LoVo (cell line): ENCODE results near the gene RS1.

Experiments used
- DNase-seq: peaks from one replicate; pipeline ENCODE4 v3.0.0-alpha.2; 2016; ENCODE audit warnings: low spot score

RS1 gene

DNA sequence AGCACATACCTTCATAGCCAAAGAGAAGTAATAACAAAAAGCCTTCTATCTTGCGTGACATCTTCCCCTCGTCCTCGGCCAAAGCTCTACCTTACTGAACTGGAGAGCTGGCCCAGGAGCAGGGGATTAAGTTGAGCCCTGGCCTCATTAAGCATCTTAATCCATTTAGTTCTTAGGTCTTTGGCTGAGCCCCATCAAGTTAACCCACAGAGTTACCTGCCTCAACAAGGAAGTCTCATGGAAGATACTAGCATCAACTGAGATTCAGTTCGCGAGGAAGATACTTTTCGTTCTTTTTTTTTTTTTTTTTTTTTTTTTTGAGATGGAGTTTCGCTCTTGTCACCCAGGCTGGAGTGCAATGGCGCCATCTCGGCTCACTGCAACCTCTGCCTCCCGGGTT is at the start of gene RS1:
Gene RS1, minus strand, starts transcription at position 101 of the 400 bp plus-strand sequence. Its CDS starts 40 bp downstream, at position 61.
- DNase-seq, result no peak

DNA sequence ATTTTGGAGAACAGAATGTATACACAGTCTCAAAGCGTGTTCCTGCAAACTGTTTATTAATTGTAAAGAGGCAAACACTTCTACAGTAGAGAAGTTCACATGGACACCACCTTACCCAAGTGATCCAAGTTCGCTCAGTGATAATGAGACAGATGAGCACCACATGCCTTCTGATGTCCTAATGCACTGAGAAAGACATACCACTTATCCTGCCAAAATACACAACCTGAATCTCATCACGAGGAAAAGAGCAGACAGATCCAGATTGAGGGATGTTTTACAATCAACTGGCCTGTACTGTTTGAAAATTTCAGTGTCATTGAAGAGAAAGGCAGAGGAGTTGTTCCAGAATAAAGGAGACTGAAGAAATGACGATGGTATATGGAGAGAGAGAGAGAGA is 47.9 kb upstream of the RS1 start:
- no peak for DNase-seq

DNA sequence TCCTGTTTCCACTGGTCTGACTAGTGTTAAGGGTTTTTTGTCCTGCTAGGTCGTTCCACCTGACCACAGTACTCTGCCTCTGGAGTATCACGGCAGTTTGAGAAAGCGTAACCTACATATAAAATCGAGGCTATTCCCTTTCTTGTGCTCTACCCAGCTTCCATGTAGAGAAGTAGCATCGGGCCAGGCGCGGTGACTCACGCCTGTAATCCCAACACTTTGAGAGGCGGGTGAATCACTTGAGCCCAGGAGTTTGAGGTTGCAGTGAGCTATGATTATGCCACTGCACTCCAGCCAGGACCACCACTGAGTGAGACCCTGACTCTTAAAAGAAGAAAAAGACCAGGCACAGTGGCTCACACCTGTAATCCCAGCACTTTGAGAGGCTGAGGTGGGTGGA is 43.0 kb upstream of the RS1 start:
- no peak for DNase-seq

DNA sequence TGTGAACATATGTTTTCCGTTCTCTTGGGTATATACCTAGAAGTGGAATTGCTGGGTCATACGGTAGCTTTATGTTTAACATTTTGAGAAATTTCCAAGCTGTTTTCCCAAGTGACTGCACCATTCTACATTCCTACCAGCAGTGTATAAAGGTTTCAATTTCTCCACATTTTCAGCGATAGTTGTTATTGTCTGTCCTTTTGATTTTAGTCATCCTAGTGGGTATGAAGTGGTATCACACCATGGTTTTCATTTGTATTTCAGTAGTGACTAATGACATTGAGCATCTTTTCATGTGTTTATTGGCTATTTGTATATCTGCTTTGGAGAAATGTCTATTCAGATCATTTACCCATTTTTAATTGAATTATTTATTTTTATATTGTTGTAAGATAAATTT is 37.9 kb upstream of the RS1 start:
- no peak for DNase-seq

DNA sequence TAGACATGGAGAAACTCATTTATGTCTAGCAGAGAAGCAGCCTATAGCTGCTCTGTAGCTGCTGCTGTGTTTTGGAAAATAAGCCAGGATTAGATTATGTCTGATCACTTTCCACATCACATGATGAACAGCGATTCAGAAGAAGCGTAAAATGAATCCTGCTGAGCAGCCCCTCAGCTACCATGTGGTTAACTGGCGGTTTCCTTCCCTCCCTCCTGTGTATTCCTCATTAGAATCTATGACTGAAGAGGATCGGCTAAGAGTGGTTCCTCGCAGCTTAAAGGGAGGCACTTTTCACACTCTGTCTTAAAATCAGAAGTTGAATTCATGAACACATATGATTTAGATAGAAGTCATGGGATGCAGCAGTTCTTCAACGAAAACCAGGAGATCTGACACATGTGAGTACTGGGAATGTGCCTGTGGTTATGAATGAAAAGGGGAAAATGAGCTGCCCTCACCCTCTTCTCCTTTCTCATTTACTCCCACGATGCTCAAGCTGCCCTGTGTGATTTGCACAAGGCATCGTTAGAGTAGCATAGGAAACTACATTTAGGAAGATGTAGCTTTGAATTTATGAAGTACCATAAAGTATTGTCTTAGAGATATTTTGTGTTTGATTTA is 35.6 kb upstream of the RS1 start, which contains the start of gene PPEF1:
Gene PPEF1, plus strand, starts transcription at position 220 of the 624 bp plus-strand sequence. Its CDS starts 136 bp downstream, at position 356.
- no peak for DNase-seq

DNA sequence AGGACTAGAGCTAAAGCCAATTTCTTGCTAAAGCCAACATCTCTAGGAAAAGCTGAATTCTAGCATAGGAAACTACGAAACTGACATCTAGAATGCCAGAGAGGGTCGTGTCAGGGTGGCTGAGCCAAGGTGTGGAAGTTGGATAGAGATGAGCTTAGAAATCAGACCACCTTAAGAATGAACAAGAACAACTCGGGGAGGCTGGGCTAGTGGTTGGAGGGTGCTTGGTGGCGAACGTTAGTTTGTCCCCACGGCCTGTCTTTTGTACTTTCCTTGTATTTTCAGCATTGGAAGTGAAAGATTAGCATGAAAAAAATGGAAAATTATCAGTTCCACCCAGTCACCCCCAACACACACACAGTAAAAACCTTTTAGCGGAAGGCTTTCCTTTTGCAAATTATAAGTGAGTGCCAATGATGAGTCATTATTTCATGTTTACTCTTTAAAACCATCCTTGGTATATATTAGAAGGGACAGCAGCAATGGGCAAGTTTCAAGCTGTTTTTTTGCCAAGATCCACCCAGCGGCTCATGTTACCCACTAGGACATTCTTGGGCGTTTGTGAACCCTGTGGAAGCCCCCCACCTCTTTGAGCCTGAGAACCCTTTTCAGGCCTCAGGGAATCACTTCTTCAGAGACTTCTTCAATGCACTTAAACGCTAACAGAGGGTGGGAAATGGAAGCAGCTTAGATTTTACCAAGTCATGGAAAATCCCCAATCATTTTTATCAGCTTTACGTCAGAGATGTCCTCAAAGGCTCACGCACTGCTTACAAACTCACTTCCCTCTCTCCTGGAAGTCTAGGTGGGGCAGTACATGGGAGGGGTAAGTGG is 30.7 kb upstream of the RS1 start:
- peak; percentile 29 for DNase-seq

DNA sequence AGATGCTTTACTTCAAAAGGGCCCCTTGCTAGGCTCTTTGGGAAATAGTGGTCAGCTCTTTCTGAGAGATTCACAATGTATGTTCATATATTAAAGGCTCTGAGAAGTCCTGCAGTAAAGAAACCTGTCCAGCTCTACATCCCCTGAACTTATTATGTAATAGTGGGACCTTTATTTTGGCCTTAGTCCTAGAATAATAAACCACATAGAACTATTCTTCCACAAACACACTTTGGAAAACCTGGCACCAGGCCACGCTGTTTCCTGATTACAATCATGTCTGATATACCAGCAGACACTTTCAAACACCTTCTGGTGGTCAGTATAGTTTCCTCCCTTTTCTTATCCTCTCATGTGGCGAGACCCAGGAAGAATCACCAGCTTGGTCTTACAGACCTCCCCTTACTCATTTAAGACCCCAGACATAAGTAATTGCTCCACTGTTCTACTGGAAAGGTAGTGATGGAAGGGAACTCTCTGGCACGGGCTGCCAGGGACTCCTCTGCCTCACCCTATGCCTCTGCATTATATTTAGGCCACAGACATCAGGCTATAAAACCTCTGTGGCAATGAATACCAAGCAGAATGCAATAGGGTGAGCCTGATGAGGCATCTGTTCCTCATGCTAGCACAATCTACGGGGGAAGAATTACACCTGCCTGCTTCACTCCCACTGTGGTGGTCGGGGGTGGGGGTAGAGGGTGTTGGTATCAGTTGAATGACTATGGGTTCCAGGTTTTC is 29.9 kb upstream of the RS1 start:
- peak; percentile 3 for DNase-seq

DNA sequence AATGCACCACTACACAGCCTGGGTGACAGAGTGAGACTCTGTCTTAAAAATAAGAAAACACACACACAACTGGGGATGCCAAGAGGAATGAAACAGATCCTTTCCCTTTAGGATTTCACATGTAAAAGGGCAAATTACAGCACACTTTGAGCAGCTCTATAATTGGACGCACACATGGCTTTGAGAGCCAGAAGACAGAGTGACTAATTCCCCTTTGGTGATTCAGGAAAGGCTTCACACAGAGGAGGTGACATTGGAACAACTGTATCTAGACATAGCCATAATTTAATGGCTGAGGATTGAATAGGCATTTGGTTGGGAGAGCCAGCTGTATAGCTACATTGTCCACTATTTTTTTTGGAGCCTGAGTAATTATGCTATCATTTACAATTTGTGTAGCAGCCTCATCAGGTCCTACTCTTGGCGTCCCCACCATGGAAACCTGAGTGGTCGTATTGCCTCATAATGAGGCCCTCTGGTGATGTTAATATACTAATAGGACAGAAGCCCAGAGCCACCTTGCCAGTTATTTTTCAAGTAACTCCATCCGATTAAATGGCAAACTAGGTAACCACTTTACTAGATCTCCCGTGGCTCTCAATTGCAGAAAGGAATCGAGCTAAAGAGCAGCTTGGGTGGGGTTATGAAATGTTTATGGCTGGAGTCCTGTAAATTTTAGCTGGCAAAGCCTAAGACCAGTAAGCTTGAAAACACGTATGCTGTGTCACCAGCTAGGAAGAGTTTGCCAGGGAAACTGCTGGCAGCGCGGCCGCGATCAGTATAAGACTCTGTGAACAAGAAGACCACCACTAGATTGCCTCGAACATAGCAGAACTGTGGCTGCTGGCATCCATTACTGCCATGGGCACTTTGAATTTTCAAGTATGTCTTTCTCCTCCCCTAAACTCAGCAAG is 27.1 kb upstream of the RS1 start:
- DNase-seq, result no peak

DNA sequence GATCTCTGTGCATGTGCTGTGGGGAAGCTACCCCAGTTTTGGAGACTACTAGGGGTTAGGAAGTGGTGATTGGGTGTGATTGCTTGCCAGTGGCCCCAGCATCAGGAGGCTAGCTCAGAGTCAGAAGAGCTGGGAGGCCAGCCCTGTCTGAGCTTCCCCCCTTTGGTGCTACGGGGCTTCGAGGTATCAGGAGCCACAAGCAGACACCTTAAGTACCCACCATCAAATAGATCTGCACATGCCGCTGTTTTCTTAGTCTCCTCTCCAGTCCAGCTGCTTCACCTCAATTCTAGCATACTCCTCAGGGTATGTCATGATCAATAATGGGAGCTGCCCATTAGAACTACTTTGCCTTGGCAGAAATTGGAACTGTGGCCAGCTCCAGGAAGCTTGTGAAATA is 24.7 kb upstream of the RS1 start:
- DNase-seq, result no peak

DNA sequence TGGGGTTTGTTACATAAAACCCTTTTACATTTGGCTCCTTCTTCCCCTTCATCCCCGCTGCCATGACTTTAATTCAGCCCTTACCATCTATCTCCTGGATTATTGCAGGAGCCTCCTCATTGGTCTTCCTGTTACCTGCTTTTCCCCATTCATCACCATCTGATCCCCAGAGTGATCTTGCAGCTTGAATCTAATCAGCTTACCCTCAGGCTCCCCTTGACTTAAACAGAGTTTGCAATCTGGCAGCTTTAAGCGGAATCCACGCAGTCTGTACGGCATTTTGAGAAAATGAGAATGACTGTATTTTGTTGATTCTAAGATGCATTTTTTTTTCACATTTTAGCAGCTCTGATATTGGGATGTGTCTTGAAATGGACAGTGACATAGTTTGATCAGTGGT is 20.6 kb upstream of the RS1 start:
- no peak for DNase-seq

DNA sequence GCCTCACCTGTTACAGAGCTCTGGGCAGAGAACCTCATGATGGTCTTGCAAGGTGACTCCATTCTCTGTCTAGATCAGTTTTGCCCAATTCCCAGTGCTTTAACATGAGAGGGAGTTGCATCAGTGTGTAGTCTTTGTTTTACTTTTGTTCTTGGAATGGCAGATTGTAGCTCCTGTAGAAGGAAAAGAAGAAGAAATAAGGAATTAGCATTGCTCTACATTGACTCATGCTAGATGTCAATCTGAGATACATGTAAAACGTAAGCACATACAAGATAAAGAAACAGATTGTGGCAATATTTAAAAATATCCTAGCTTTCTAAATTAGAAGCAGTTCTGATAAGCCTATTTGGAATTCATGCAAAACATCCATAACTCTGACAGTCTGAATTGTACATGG is 19.5 kb upstream of the RS1 start:
- DNase-seq, result no peak

DNA sequence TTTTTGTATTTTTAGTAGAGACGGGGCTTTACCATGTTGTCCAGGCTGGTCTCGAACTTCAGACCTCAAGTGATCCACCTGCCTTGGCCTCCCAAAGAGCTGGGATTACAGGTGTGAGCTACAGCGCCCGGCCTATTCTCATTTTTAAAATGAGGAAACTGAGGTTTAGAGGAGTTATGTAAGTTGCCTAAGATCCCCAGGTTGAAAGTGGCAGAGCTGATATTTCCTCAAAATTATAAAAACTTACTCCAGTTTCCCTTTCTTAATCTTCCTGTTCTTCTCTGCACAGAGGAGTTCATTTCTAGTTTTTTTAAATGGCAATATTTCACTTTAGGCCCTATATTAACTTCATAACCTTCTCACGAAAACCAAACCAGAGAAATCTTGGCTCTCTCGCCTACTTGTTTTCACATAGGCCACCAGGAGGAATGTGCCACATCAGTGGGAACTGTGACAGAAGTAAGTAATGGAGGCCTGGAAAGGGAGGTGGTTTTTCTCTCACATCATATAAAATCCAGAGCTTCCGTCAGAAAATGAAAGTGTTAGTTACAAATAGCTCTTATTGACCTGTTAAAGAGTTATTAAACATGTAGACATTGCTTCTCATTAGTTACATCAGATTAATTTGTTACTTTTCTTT is 16.1 kb upstream of the RS1 start:
- no peak for DNase-seq

DNA sequence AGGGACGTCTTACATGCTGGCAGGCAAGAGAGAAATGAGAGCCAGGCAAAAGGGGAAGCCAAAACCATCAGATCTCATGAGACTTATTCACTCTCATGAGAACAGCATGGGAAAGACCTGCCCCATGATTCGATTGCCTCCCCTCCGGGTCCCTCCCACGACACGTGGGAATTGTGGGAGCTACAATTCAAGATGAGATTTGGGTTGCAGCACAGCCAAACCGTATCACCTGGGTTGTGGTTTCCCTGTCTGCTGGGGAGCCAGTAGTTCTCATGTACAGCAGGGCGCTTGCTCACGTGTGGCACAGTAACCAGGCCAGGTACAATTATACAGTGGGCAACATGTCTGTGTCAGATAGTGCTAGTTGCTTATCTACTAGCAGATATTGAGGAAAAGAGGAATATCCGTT is 11.1 kb upstream of the RS1 start:
- DNase-seq, result no peak

DNA sequence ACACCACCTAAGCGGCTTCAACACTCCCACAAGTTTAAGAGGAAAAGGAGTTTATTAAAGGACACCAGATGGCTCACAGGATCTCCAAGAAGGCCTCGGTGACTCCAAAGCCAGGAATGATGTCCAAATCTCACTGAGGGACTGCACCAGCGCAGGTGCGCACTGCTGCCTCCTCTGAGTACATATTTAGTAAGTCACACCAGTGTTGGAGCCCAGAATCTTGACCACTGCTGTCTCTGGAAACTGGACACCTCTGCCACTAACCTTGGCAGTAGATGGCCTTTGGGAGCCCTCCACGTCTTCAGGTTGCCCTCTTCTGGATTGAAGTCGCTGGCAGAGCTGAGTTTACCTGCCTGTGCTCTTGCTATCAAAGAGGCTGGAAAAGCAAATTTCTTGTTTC is 10.1 kb upstream of the RS1 start:
- DNase-seq, result no peak

DNA sequence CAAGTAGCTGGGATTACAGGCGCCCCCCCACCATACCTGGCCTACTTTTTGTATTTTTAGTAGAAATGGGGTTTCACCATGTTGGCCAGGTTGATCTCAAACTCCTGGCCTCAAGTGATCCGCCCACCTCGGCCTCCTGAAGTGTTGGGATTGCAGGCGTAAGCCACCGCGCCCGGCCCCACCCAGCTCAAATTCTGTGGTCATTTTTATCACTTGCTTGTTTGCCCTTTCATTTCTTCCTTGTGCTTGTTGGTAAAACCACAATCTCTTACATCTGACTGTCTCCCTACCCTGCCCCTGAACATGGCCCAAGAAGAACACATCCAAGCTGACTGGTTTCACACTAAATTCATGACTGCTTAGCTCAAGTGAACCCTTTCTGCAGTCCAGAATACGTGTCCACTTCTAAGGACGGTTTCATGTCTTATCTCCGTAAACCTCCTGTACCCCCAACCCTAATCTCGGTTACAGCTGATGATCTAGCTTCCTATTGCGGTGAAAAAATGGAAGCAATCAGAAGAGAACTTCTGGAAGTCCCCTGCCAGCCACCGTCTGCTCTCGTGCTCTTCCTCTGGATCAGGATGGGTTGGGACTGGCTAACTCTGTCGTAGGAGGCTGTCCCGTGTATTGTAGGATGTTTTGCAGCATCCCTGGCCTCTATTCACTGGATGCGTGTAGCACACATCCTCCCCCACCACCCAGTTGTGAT is 5.4 kb upstream of the RS1 start:
- peak; percentile 26 for DNase-seq

DNA sequence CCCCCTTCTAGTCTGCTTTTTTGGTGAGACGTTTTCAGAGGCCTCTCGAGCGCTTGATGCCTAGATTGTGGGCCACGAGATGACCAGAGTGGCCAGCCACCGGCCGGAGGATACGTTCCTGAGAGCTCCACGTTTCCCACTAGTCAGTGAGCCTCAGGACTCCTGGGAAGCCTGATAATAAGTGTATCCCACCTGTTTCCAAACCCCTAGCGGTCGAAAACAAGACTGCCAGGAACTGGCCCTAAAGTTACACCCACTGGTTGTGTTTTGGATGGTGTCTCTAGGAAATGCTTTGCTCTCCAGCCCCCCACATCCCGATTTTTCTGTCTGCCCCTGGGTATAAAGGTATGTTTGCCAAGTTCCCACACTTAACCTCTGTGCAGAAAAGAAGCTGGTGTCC is 4.6 kb upstream of the RS1 start:
- DNase-seq, result no peak

DNA sequence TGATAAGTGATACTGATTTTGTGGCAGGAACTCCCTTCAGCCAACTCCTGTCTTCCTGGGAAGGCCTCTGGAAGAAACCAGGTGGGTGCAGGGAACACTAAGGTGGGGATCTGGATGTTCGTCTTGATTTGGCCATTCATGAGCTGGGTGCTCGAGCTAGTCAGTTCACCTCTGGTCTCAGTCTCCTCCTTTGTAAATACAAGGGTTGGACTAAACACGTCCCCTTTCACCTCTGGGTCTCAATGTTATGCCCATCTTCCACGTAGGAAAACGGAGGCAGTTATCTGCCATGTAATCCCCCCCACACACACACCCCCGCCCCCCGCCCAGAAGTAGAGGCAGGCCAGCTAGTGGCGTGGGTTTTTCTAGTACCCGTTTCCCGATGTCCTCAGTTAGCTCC is 4.1 kb upstream of the RS1 start:
- no peak for DNase-seq

DNA sequence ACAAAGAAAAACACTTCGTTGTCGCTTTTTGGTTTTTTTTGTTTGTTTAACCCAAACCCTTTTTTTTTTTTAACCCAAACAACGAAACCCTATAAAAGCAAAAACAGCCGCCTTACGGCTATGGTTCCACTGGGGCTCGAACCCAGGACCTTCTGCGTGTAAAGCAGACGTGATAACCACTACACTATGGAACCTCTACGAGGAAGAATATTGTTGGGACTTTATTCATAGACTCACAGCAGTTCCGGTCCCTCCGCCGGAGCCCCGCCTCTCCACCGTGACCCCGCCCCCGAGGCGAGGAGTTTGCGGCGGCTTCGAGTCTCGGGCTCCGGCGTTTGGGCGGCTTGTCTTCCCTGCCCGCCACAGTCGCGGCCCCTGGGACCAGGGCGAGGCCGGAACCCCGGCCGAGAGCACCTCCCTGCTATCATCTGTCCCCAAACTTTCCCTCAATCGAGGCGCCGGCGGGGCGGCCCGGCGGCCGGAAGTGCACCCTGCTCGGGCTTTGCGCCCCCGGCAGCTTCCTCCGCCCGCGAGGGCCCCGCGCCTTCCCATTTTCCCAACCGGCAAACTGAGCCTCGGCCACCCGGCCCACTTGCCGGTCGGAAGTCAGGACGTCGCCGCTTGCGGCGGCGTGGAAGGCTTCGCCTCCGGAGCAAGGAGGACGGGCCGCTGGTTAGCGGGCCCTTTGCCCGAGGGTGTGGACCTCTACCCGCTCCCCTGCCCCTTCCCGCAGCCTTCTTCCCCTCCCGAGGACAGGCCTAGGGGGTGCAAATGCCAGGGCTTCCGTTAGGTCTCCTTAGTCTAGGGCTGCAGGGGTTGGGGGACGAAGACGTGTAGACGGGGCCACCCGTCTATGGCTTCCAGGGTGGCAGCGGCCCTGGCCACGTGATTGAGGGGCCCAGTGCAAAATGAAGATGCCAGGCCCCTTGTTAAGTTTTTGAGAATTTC is 3.2 kb upstream of the RS1 start:
- peak; percentile 64 for DNase-seq

DNA sequence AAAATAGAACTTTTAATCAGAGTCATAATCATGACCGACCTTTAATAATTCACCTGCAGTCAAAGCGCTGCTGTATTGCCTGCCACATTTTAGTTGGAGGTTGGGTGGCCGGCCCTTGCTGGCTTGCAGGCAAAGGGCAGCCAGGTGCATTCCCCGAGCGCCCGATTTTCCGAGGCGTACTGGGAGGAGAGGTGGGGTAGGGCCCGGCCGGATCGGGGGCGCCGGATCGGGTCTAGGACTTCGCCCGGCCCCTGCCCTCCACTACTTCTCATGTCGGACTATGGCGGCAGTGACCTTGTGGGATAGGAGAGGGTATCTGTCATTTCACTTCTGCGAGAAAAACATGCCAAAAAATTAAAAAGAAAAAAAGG is 2.5 kb upstream of the RS1 start:
- no peak for DNase-seq
